ENCODE data around the gene STX2.
"Not testable (repeated sequence)": the region's sequence is repeated elsewhere in the genome, so short reads cannot be mapped to it uniquely, and the experiment has no call there.

STX2 gene

GRCh38 chr12:130783110-130783715 is 55.8 kb downstream of the STX2 start:
- Histone ChIP-seq H3K4me3 (ENCODE audit: low read length) (no peak overlapping the region), H3K9ac (ENCODE audit: low read length) (no peak overlapping the region), H3K27me3 (ENCODE audit: control insufficient read depth, insufficient read depth, low read length) (no peaks in the 10 kb centered on the region), H3K9me3 (ENCODE audit: control insufficient read depth, low read length) (no peaks in the 10 kb centered on the region), H3K4me1 (ENCODE audit: control insufficient read depth, insufficient read depth, low read length) (no peaks in the 10 kb centered on the region), H3K36me3 (ENCODE audit: control insufficient read depth, insufficient read depth, low read length) (no peaks in the 10 kb centered on the region)

- H3K4me1 ChIP-seq (ENCODE audit: control insufficient read depth, insufficient read depth, low read length); H3K36me3 ChIP-seq (ENCODE audit: control insufficient read depth, insufficient read depth, low read length); H3K9ac ChIP-seq (ENCODE audit: low read length); H3K27me3 ChIP-seq (ENCODE audit: control insufficient read depth, insufficient read depth, low read length); H3K9me3 ChIP-seq (ENCODE audit: control insufficient read depth, low read length); H3K4me3 ChIP-seq (ENCODE audit: low read length): not testable (repeated sequence)
Observed at GRCh38 chr12:130782245-130782644, 56.8 kb downstream of the STX2 start.

GRCh38 chr12:130780880-130781575 is 58.0 kb downstream of the STX2 start:
- peaks cover 9% of the 10 kb centered on the region for H3K27me3 ChIP-seq (ENCODE audit: control insufficient read depth, insufficient read depth, low read length)
- no peaks in the 10 kb centered on the region for H3K36me3 ChIP-seq (ENCODE audit: control insufficient read depth, insufficient read depth, low read length)
- no peak overlapping the region for H3K4me3 ChIP-seq (ENCODE audit: low read length)
- no peak overlapping the region for H3K9ac ChIP-seq (ENCODE audit: low read length)
- no peaks in the 10 kb centered on the region for H3K9me3 ChIP-seq (ENCODE audit: control insufficient read depth, low read length)
- no peaks in the 10 kb centered on the region for H3K4me1 ChIP-seq (ENCODE audit: control insufficient read depth, insufficient read depth, low read length)

- Histone ChIP-seq H3K27me3 (ENCODE audit: control insufficient read depth, insufficient read depth, low read length) (peaks cover 16% of the 10 kb centered on the region), H3K9ac (ENCODE audit: low read length) (no peak overlapping the region), H3K4me3 (ENCODE audit: low read length) (no peak overlapping the region), H3K9me3 (ENCODE audit: control insufficient read depth, low read length) (no peaks in the 10 kb centered on the region), H3K4me1 (ENCODE audit: control insufficient read depth, insufficient read depth, low read length) (no peaks in the 10 kb centered on the region), H3K36me3 (ENCODE audit: control insufficient read depth, insufficient read depth, low read length) (no peaks in the 10 kb centered on the region)
Observed at GRCh38 chr12:130780325-130780724, 58.7 kb downstream of the STX2 start.

DNA sequence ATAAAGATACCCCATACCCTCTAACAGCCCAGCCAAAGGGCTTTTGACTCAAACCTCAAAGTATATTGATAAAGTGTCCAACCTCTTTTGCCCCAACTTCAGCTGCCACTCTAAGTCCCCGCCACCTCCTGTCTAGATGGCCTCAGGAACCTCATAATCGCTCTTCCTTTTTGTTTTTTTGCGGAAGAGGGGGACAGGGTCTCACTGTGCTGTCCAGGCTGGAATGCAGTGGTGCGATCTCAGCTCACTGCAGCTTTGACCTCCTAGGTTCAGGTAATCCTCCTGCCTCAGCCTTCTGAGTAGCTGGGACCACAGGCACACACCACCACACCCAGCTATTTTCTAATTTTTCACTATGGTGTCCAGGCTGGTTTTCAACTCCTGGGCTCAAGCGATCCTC is 60.3 kb downstream of the STX2 start:
- Histone ChIP-seq H3K36me3 (ENCODE audit: control insufficient read depth, insufficient read depth, low read length) (no peaks in the 10 kb centered on the region), H3K9ac (ENCODE audit: low read length) (no peak overlapping the region)

DNA sequence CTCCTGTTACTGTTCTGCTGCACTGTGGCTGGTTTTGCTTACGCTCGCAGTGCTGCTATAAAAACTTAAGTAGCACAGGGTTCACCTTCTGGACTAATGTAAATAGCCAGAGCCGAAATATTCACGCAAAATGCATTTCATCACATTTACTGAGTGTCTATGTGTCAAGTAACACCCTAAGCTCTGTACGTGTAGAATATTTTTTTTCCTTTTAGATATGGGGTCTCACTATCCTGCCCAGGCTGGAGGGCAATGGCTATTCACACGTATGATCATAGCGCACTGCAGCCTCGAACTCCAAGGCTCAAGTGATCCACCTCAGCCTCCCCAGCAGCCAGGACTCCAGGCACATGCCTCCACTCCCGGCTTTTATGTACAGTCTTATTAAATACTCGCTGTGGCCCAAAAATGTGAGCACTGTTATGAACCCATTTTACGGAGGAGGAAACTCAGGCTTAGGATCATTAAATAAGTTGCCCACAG is 62.2 kb downstream of the STX2 start:
- H3K36me3 ChIP-seq (ENCODE audit: control insufficient read depth, insufficient read depth, low read length), result no peaks in the 10 kb centered on the region
- H3K9me3 ChIP-seq (ENCODE audit: control insufficient read depth, low read length), result no peaks in the 10 kb centered on the region
- no peak overlapping the region for H3K4me3 ChIP-seq (ENCODE audit: low read length)
- no peak overlapping the region for H3K9ac ChIP-seq (ENCODE audit: low read length)
- no peaks in the 10 kb centered on the region for H3K4me1 ChIP-seq (ENCODE audit: control insufficient read depth, insufficient read depth, low read length)
- H3K27me3 ChIP-seq (ENCODE audit: control insufficient read depth, insufficient read depth, low read length), result peaks cover 16% of the 10 kb centered on the region

More for the DNA sequence above, 60.3 kb downstream of the STX2 start:
- Histone ChIP-seq H3K9me3 (ENCODE audit: control insufficient read depth, low read length) (no peaks in the 10 kb centered on the region), H3K4me1 (ENCODE audit: control insufficient read depth, insufficient read depth, low read length) (no peaks in the 10 kb centered on the region), H3K27me3 (ENCODE audit: control insufficient read depth, insufficient read depth, low read length) (peaks cover 16% of the 10 kb centered on the region), H3K4me3 (ENCODE audit: low read length) (no peak overlapping the region)

GRCh38 chr12:130775953-130776856 is 62.8 kb downstream of the STX2 start:
- no peak overlapping the region for H3K4me3 ChIP-seq (ENCODE audit: low read length)
- peaks cover 16% of the 10 kb centered on the region for H3K27me3 ChIP-seq (ENCODE audit: control insufficient read depth, insufficient read depth, low read length)
- no peaks in the 10 kb centered on the region for H3K36me3 ChIP-seq (ENCODE audit: control insufficient read depth, insufficient read depth, low read length)
- no peaks in the 10 kb centered on the region for H3K9me3 ChIP-seq (ENCODE audit: control insufficient read depth, low read length)
- H3K9ac ChIP-seq (ENCODE audit: low read length), result no peak overlapping the region
- no peaks in the 10 kb centered on the region for H3K4me1 ChIP-seq (ENCODE audit: control insufficient read depth, insufficient read depth, low read length)

GRCh38 chr12:130770413-130771028 is 68.5 kb downstream of the STX2 start:
- Histone ChIP-seq H3K9me3 (ENCODE audit: control insufficient read depth, low read length) (no peaks in the 10 kb centered on the region), H3K4me3 (ENCODE audit: low read length) (no peak overlapping the region)

DNA sequence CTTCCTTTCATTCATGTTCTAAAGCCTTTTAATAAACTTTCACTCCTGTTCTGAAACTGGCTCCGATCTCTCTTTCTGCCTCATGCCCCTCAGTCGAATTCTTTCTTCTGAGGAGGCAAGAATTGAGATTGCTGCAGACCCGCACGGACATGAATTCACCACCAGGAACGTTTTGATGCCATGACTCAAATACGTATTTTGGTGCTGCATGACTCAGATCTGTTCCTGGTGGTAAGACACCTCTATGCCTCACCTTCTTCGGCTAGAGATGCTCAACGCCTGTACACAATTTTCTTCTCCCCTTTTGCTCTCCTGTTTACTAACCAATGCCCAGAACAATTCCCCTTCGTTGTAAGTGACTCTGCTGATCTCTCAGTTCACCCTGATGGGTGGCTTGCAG is 70.9 kb downstream of the STX2 start:
- no peaks in the 10 kb centered on the region for H3K9me3 ChIP-seq (ENCODE audit: control insufficient read depth, low read length)
- no peaks in the 10 kb centered on the region for H3K27me3 ChIP-seq (ENCODE audit: control insufficient read depth, insufficient read depth, low read length)
- H3K4me3 ChIP-seq (ENCODE audit: low read length), result no peak overlapping the region
- no peaks in the 10 kb centered on the region for H3K36me3 ChIP-seq (ENCODE audit: control insufficient read depth, insufficient read depth, low read length)
- H3K4me1 ChIP-seq (ENCODE audit: control insufficient read depth, insufficient read depth, low read length), result no peaks in the 10 kb centered on the region
- H3K9ac ChIP-seq (ENCODE audit: low read length), result no peak overlapping the region

More at GRCh38 chr12:130770413-130771028, 68.5 kb downstream of the STX2 start:
- no peak overlapping the region for H3K9ac ChIP-seq (ENCODE audit: low read length)
- no peaks in the 10 kb centered on the region for H3K4me1 ChIP-seq (ENCODE audit: control insufficient read depth, insufficient read depth, low read length)
- peaks cover 2% of the 10 kb centered on the region for H3K27me3 ChIP-seq (ENCODE audit: control insufficient read depth, insufficient read depth, low read length)
- no peaks in the 10 kb centered on the region for H3K36me3 ChIP-seq (ENCODE audit: control insufficient read depth, insufficient read depth, low read length)

DNA sequence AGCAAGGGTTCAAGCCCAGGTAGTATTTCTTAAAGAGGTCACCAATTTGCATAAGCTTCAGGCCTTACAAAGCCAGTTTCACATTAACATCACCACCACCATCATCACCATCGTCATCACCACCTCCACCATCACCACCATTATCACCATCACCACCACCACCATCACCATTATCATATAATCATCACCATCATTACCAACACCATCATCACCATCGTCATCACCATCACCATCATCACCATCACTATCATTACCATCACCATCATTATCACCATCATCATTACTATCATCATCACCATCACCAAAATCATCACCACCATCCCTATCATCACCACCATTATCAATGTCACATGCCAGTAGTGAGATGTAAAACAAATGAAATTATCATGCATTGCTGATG is 72.6 kb downstream of the STX2 start:
- peaks cover 4% of the 10 kb centered on the region for H3K27me3 ChIP-seq (ENCODE audit: control insufficient read depth, insufficient read depth, low read length)
- no peak overlapping the region for H3K4me3 ChIP-seq (ENCODE audit: low read length)
- H3K9me3 ChIP-seq (ENCODE audit: control insufficient read depth, low read length), result no peaks in the 10 kb centered on the region
- H3K9ac ChIP-seq (ENCODE audit: low read length), result no peak overlapping the region
- no peaks in the 10 kb centered on the region for H3K4me1 ChIP-seq (ENCODE audit: control insufficient read depth, insufficient read depth, low read length)
- H3K36me3 ChIP-seq (ENCODE audit: control insufficient read depth, insufficient read depth, low read length), result no peaks in the 10 kb centered on the region

GRCh38 chr12:130765186-130765659 is 73.8 kb downstream of the STX2 start:
- no peaks in the 10 kb centered on the region for H3K9me3 ChIP-seq (ENCODE audit: control insufficient read depth, low read length)
- no peaks in the 10 kb centered on the region for H3K36me3 ChIP-seq (ENCODE audit: control insufficient read depth, insufficient read depth, low read length)
- H3K27me3 ChIP-seq (ENCODE audit: control insufficient read depth, insufficient read depth, low read length), result peaks cover 4% of the 10 kb centered on the region
- no peak overlapping the region for H3K4me3 ChIP-seq (ENCODE audit: low read length)
- no peak overlapping the region for H3K9ac ChIP-seq (ENCODE audit: low read length)
- no peaks in the 10 kb centered on the region for H3K4me1 ChIP-seq (ENCODE audit: control insufficient read depth, insufficient read depth, low read length)

All from mucosa of stomach (tissue), 1 donor.